Measurements from ENCODE around the gene CUX1.
"Not testable (repeated sequence)": the region's sequence is repeated elsewhere in the genome, so short reads cannot be mapped to it uniquely, and the experiment has no call there.

Gene CUX1

GRCh38 chr7:101865455-101865854 lies 48.0 kb downstream of the CUX1 start:
- TF ChIP-seq, protein P1, sequence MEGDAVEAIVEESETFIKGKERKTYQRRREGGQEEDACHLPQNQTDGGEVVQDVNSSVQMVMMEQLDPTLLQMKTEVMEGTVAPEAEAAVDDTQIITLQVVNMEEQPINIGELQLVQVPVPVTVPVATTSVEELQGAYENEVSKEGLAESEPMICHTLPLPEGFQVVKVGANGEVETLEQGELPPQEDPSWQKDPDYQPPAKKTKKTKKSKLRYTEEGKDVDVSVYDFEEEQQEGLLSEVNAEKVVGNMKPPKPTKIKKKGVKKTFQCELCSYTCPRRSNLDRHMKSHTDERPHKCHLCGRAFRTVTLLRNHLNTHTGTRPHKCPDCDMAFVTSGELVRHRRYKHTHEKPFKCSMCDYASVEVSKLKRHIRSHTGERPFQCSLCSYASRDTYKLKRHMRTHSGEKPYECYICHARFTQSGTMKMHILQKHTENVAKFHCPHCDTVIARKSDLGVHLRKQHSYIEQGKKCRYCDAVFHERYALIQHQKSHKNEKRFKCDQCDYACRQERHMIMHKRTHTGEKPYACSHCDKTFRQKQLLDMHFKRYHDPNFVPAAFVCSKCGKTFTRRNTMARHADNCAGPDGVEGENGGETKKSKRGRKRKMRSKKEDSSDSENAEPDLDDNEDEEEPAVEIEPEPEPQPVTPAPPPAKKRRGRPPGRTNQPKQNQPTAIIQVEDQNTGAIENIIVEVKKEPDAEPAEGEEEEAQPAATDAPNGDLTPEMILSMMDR (IDR thresholded peaks at IDR 0.05; ENCODE audit: low read depth, low read length), result no peak
- H3K4me3 ChIP-seq (ENCODE audit: low read depth, low read length), result no peak overlapping the region
- DNase-seq (ENCODE audit: low read depth, low spot score), result no peak
- in situ Hi-C loops (cut with HindIII; ENCODE audit: low sequenced_read_pairs), result no loop called here

DNA sequence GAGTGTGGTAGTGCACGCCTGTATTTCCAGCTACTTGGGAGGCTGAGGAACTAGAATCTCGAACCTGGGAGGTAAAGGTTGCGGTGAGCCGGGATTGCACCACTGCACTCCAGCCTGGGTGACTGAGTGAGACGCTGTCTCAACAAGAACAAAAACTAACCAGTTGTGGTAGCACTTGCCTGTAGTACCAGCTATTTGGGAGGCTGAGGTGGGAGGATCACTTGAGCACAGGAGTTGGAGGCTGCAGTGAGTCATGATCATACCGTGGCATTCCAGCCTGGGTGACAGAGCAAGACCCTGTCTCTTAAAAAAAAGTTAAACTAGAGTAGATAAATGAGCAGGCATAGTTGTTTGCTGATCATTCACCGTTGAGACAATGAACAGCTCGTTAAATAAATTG lies 48.9 kb downstream of the CUX1 start:
- in situ Hi-C loops (cut with HindIII; ENCODE audit: low sequenced_read_pairs), result no loop called here
- no peak for DNase-seq (ENCODE audit: low read depth, low spot score)
- H3K4me3 ChIP-seq (ENCODE audit: low read depth, low read length), result no peak overlapping the region
- TF ChIP-seq, protein P1 (IDR thresholded peaks at IDR 0.05; ENCODE audit: low read depth, low read length), result no peak

DNA sequence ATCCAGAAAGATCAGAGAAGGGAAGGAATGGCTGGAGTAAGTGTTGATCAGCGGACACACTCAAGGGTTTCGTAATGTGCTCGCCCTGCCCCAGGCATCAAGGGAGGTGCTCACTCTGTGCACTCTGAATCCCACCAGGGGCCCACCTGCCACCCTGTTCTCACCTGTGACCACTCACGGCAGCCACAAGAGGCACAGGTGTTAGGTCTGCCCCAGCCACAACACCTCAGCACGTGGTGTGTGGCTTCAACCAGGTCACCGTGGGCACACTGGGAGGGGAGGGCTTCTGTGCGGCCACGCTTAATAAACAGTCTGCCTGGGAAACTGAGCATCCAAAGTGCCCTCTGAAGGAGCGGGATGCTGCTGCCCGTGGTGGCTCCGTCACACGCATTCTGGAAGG lies 49.8 kb downstream of the CUX1 start:
- TF ChIP-seq, protein P1 (IDR thresholded peaks at IDR 0.05; ENCODE audit: low read depth, low read length), result no peak
- no peak overlapping the region for H3K4me3 ChIP-seq (ENCODE audit: low read depth, low read length)
- no peak for DNase-seq (ENCODE audit: low read depth, low spot score)
- in situ Hi-C loops (cut with HindIII; ENCODE audit: low sequenced_read_pairs), result no loop called here

- H3K4me3 ChIP-seq (ENCODE audit: low read depth, low read length); DNase-seq (ENCODE audit: low read depth, low spot score); in situ Hi-C loops (cut with HindIII; ENCODE audit: low sequenced_read_pairs): not testable (repeated sequence)
These were observed 50.3 kb downstream of the CUX1 start for GRCh38 chr7:101867681-101868080.

- no peak for DNase-seq (ENCODE audit: low read depth, low spot score)
- H3K4me3 ChIP-seq (ENCODE audit: low read depth, low read length), result no peak overlapping the region
- in situ Hi-C loops (cut with HindIII; ENCODE audit: low sequenced_read_pairs), result no loop called here
- TF ChIP-seq, protein P1 (IDR thresholded peaks at IDR 0.05; ENCODE audit: low read depth, low read length), result no peak
These were observed 50.9 kb downstream of the CUX1 start for GRCh38 chr7:101868191-101868950.

GRCh38 chr7:101869026-101869900 lies 51.8 kb downstream of the CUX1 start:
- no peak for DNase-seq (ENCODE audit: low read depth, low spot score)
- TF ChIP-seq, protein P1 (IDR thresholded peaks at IDR 0.05; ENCODE audit: low read depth, low read length), result no peak
- in situ Hi-C loops (cut with HindIII; ENCODE audit: low sequenced_read_pairs), result no loop called here
- H3K4me3 ChIP-seq (ENCODE audit: low read depth, low read length), result no peak overlapping the region

DNA sequence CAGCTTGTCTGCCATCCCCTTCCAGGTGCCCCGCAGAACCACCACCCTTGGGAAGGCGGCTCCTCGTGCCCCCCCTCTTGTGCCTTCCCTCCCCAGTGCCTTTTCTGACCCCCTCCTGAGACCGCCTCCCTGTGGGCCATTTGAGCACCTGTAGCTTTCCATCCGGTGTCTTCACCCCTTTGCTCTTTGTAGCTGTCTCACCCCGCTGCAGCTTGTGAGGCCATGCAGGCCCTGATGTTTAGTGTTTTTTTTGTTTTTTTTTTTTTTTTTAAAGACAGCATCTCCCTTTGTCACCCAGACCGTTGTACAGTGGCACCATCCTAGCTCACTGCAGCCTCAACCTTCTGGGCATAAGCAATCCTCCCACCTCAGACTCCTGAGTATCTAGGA lies 52.5 kb downstream of the CUX1 start:
- no peak for DNase-seq (ENCODE audit: low read depth, low spot score)
- TF ChIP-seq, protein P1 (IDR thresholded peaks at IDR 0.05; ENCODE audit: low read depth, low read length), result no peak
- in situ Hi-C loops (cut with HindIII; ENCODE audit: low sequenced_read_pairs), result no loop called here
- no peak overlapping the region for H3K4me3 ChIP-seq (ENCODE audit: low read depth, low read length)
